Stomach (tissue), 9 donors: Measurements from ENCODE around the gene INA. TPM values are rescaled to one million over a fixed set of nuclear protein-coding genes. Genes with fewer than 3 reads are reported as not detected.

Experiments
- DNase-seq, 2 donors: peaks; one replicate each; pipeline versions ENCODE4 v3.0.0 to v3.0.0-alpha.2; 2013 to 2019
- H3K27ac ChIP-seq, 5 donors: fragments of 200-600 bp in 4 of 5; sonication (generic) in 4 of 5; one replicate each; pipeline ENCODE4 v1.5.1; 2013 to 2019; ENCODE audit warnings: mild to moderate bottlenecking in 1 of 5, moderate library complexity in 1 of 5
- H3K27me3 ChIP-seq, 3 donors: fragments of 200-600 bp; sonication (generic); one replicate each; pipeline ENCODE4 v1.5.1; 2017 to 2019; ENCODE audit warnings: mixed run types in 1 of 3
- H3K36me3 ChIP-seq, 4 donors: fragments of 200-600 bp; sonication (generic); 1 replicate in 3 of 4; 2 replicates in 1 of 4; pipeline ENCODE4 v1.5.1; 2016 to 2019
- H3K4me1 ChIP-seq, 4 donors: fragments of 200-600 bp; sonication (generic); one replicate each; pipeline ENCODE4 v1.5.1; 2016 to 2019
- H3K4me3 ChIP-seq, 4 donors: fragments of 200-600 bp; sonication (generic) in 3 of 4; one replicate each; pipeline ENCODE4 v1.5.1; 2016 to 2019; ENCODE audit warnings: mild to moderate bottlenecking in 1 of 4
- H3K9me3 ChIP-seq, 4 donors: fragments of 200-600 bp; sonication (generic); one replicate each; pipeline ENCODE4 v1.5.1; 2016 to 2019
- CTCF ChIP-seq, 7 experiments: fragments of 450-650 bp in 4 of 7; fragments of 200-600 bp in 3 of 7; sonication (generic) in 3 of 7; IDR thresholded peaks; one replicate each; pipeline ENCODE4 v1.5.1; 2016 to 2019; ENCODE audit warnings: antibody characterized with exemption in 7 of 7, control low read depth in 2 of 7, mild to moderate bottlenecking in 1 of 7
- EP300 ChIP-seq: sonication (generic); formaldehyde crosslinking; IDR thresholded peaks from one replicate; pipeline ENCODE4 v1.6.1; 2017; ENCODE audit warnings: antibody characterized with exemption
- POLR2A ChIP-seq, 4 donors: fragments of 450-650 bp; IDR thresholded peaks; one replicate each; pipeline ENCODE4 v1.6.1; 2016; ENCODE audit warnings: antibody characterized with exemption in 4 of 4, control low read depth in 2 of 4, mild to moderate bottlenecking in 1 of 4, moderate library complexity in 1 of 4
- POLR2AphosphoS5 ChIP-seq, 3 donors: sonication (generic); formaldehyde crosslinking; IDR thresholded peaks; one replicate each; pipeline ENCODE4 v1.6.1; 2016; ENCODE audit warnings: antibody characterized with exemption in 3 of 3
- WGBS, 5 donors: extraction: QIAGEN DNeasy Blood & Tissue Kit in 3 of 5; methylation state at CpG; one replicate each; pipeline versions ENCODE4 v1.1.5 to v1.1.7; 2013 to 2018; 5-methylcytosine and 5-hydroxymethylcytosine counted together
- intact Hi-C: fragments of 100-400 bp; cut with DNase I; formaldehyde crosslinking; loops from one replicate; pipeline ENCODE4 v1.15.1; 2023; ENCODE audit warnings: low total_unique reads
- polyA plus RNA-seq, 3 donors: library from polyadenylated mRNA; stranded (reverse); fragments of 200-250 nt; gene quantifications; one replicate each; pipeline ENCODE4 v1.2.3, GENCODE V29; 2013
- total RNA-seq, 5 donors: library from RNA; depleted of rRNA; stranded (reverse); fragments of >200 nt; gene quantifications; one replicate each; pipeline versions ENCODE4 v1.1.0 to v1.2.3, GENCODE V29; 2014 to 2016
- donor health status: healthy with polysubstance abuse.
- donor health status: Bipolar disorder and iron deficiency.
- donor health status: healthy.

INA gene
- total and polyA plus RNA-seq, 8 donors = 0.29 to 1.8 (median 1.0) TPM; not detected in 2

DNA sequence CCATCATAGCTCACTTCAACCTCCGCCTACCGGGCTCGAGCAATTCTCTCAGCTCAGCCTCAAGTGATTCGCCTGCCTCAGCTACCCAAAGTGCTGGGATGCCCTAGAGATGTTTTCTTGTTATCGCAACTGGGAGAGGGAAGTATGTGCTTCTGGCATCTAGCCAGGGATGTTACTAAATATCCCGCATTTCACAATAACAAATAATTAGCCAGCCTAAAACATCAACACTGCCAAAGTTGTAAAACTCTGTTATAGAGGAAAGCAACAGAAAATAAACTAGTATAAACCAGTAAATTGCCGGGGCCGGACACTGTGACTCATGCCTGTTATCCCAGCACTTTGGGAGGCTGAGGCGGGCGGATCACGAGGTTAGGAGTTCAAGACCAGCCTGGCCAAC is 7.2 kb downstream of the INA start:
- Histone ChIP-seq H3K27ac (no peak overlapping the region), H3K9me3 (no peaks in the 10 kb centered on the region), H3K4me1 (no peaks in the 10 kb centered on the region), H3K27me3 (peaks cover 0 to 78% (median 14%) of the 10 kb centered on the region in 3 donors), H3K36me3 (no peaks in the 10 kb centered on the region), H3K4me3 (no peak overlapping the region)
- no peak for DNase-seq
- 69 to 91% (median 83%) methylated on average over 11 of the region's 11 CpGs for WGBS, 5 donors
- intact Hi-C loops = no loop called here
- no peak for TF ChIP-seq EP300
- no peak for TF ChIP-seq CTCF (IDR thresholded peaks at IDR 0.05)
- TF ChIP-seq POLR2A (IDR thresholded peaks at IDR 0.05) = no peak
- TF ChIP-seq POLR2AphosphoS5 (IDR thresholded peaks at IDR 0.05) = no peak

- H3K9me3 ChIP-seq = no peaks in the 10 kb centered on the region
- no peak for TF ChIP-seq POLR2A (IDR thresholded peaks at IDR 0.05)
- no peak for TF ChIP-seq EP300
- no peak for TF ChIP-seq CTCF (IDR thresholded peaks at IDR 0.05)
- TF ChIP-seq POLR2AphosphoS5 (IDR thresholded peaks at IDR 0.05) = no peak
- no peak overlapping the region for H3K27ac ChIP-seq
- no peaks in the 10 kb centered on the region for H3K4me1 ChIP-seq
- 78 to 88% (median 84%) methylated on average over 5 of the region's 5 CpGs for WGBS, 5 donors
- no peak for DNase-seq
- H3K4me3 ChIP-seq = no peak overlapping the region
- H3K27me3 ChIP-seq = peaks cover 0 to 67% (median 0%) of the 10 kb centered on the region in 3 donors
- intact Hi-C loops = no loop called here
- no peaks in the 10 kb centered on the region for H3K36me3 ChIP-seq
These were observed 11.1 kb downstream of the INA start for GRCh38 chr10:103287992-103288391.

DNA sequence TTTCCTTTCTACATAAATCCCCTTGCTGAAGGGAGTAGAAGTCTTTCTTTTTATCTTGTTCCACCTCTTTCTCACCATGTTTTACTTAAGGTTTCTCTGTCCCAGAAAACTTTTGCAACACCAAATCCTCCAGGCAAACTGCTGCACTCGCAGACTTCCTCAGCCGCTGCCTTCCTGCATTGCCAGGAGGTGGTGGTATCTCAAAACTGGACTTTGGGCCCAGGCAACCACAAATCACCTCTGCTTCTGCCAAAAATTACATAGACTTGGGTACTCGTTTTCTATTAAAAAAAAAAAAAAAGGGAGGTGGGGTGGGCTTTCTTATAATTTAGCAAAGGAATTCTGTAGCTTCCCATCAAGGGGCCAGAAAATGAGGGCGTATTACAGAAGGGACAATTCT is 14.7 kb downstream of the INA start:
- intact Hi-C loops = no loop called here
- Histone ChIP-seq H3K4me1 (no peaks in the 10 kb centered on the region), H3K9me3 (no peaks in the 10 kb centered on the region), H3K27me3 (peaks cover 0 to 40% (median 0%) of the 10 kb centered on the region in 3 donors), H3K27ac (no peak overlapping the region), H3K4me3 (no peak overlapping the region), H3K36me3 (no peaks in the 10 kb centered on the region)
- DNase-seq = no peak
- TF ChIP-seq CTCF (IDR thresholded peaks at IDR 0.05) = no peak
- TF ChIP-seq EP300 = no peak
- no peak for TF ChIP-seq POLR2AphosphoS5 (IDR thresholded peaks at IDR 0.05)
- no peak for TF ChIP-seq POLR2A (IDR thresholded peaks at IDR 0.05)
- WGBS, 5 donors = 74 to 80% (median 77%) methylated on average over 4 of the region's 4 CpGs

DNA sequence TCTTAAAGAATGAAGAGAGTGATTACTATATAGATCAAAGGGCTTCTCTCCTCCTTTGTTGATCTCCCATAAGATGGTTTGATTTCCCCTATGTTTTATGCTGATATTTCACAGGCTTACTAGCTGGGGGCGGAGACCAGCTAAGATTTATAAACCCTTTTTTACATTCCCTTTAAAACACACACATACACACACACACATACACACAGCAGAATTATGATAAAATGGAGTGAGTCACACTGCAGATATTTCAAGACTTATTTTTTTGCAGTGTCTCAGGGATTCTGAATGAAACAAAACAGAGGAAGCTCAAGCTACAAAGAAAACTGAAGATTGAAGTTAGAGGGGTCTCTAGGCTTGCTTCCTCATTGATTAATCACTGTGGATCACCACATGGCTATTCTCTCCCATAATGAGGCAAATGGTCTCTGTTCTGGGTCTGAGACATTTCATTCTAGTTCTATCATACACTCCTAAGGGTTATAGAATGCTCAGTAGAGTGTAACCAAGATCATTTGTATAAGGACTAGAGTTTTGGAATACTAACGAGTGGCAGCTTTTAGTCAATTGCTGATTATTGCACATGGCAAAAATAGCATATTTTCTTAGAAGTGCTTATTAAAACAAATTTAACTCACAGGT is 18.6 kb downstream of the INA start:
- Histone ChIP-seq H3K4me1 (no peaks in the 10 kb centered on the region), H3K27me3 (peaks cover 0 to 17% (median 0%) of the 10 kb centered on the region in 3 donors), H3K27ac (no peak overlapping the region), H3K4me3 (no peak overlapping the region), H3K36me3 (peaks cover 0 to 4% (median 3%) of the 10 kb centered on the region in 4 donors), H3K9me3 (no peaks in the 10 kb centered on the region)
- intact Hi-C loops = no loop called here
- DNase-seq = peak in 1 of 2 donors; percentile 17
- TF ChIP-seq POLR2AphosphoS5 (IDR thresholded peaks at IDR 0.05) = no peak
- WGBS, 5 donors = 49 to 80% (median 76%) methylated on average over 2 of the region's 2 CpGs

DNA sequence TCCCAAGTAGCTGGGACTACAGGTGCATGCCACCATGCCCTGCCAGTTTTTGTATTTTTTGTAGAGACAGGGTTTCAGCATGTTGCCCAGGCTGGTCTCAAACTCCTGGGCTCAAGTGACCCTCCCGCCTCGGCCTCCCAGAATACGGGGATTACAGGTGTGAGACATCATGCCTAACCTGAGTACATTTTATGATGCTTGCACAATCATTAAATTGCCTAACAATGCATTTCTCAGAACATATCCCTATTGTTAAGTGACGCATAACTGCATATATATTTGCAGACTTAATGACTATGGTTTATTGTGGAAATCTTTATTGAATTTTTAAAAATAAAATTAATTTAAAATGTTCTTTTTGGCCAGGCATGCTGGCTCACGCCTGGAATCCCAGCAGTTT is 30.7 kb downstream of the INA start:
- Histone ChIP-seq H3K4me1 (no peaks in the 10 kb centered on the region), H3K9me3 (no peaks in the 10 kb centered on the region), H3K27ac (no peak overlapping the region), H3K27me3 (no peaks in the 10 kb centered on the region), H3K36me3 (peaks cover 24 to 100% (median 95%) of the 10 kb centered on the region in 4 donors), H3K4me3 (no peak overlapping the region)
- WGBS, 5 donors = 94 to 97% (median 97%) methylated on average over 5 of the region's 5 CpGs
- intact Hi-C loops = no loop called here
- TF ChIP-seq CTCF (IDR thresholded peaks at IDR 0.05) = no peak
- no peak for TF ChIP-seq EP300
- TF ChIP-seq POLR2A (IDR thresholded peaks at IDR 0.05) = no peak
- TF ChIP-seq POLR2AphosphoS5 (IDR thresholded peaks at IDR 0.05) = no peak
- DNase-seq = no peak
